Smooth muscle cell (in vitro differentiated cells): ENCODE measurements around the gene IL13. TPM values are rescaled to one million over a fixed set of nuclear protein-coding genes. Genes with fewer than 3 reads are reported as not detected.

ENCODE experiments used
- DNase-seq: peaks from one replicate; lab custom pipeline; 2025; ENCODE audit not compliant: unreplicated experiment; lab: John Stamatoyannopoulos, UW
- H2AFZ ChIP-seq: fragments of 200-600 bp; sonication (generic); 2 replicates; pipeline ENCODE4 v1.6.0; 2016; ENCODE audit warnings: antibody characterized with exemption, low read depth, mild to moderate bottlenecking
- H3F3A ChIP-seq: fragments of 200-600 bp; sonication (generic); 2 replicates; pipeline ENCODE4 v1.6.0; 2017; ENCODE audit warnings: antibody characterized with exemption, low read depth
- H3K27ac ChIP-seq: fragments of 200-600 bp; sonication (generic); 2 replicates; pipeline ENCODE4 v1.5.1; 2016; ENCODE audit warnings: low read depth, mild to moderate bottlenecking
- H3K27me3 ChIP-seq: fragments of 200-600 bp; sonication (generic); 2 replicates; pipeline ENCODE4 v1.6.1; 2016; ENCODE audit warnings: low read depth, mild to moderate bottlenecking
- H3K36me3 ChIP-seq: fragments of 200-600 bp; sonication (generic); 2 replicates; pipeline ENCODE4 v1.5.1; 2016; ENCODE audit warnings: low read depth
- H3K4me1 ChIP-seq: fragments of 200-600 bp; sonication (generic); 2 replicates; pipeline ENCODE4 v1.5.1; 2016; ENCODE audit warnings: low read depth
- H3K4me2 ChIP-seq: fragments of 200-600 bp; sonication (generic); 2 replicates; pipeline ENCODE4 v1.6.0; 2016; ENCODE audit warnings: mild to moderate bottlenecking
- H3K4me3 ChIP-seq: fragments of 200-600 bp; sonication (generic); 2 replicates; pipeline ENCODE4 v1.5.1; 2016; ENCODE audit warnings: mild to moderate bottlenecking
- H3K79me2 ChIP-seq: fragments of 200-600 bp; sonication (generic); 2 replicates; pipeline ENCODE4 v1.6.0; 2016; ENCODE audit warnings: low read depth, mild to moderate bottlenecking
- H3K9ac ChIP-seq: fragments of 200-600 bp; sonication (generic); 2 replicates; pipeline ENCODE4 v1.6.0; 2016; ENCODE audit warnings: low read depth
- H3K9me3 ChIP-seq: fragments of 200-600 bp; sonication (generic); replicated peaks from 2 replicates; pipeline ENCODE4 v1.5.1; 2016; ENCODE audit warnings: low read depth
- H4K20me1 ChIP-seq: fragments of 200-600 bp; sonication (generic); 2 replicates; pipeline ENCODE4 v1.6.0; 2016; ENCODE audit warnings: low read depth
- CTCF ChIP-seq: fragments of 200-600 bp; sonication (generic); IDR thresholded peaks from 2 replicates; pipeline ENCODE4 v1.5.1; 2017; ENCODE audit warnings: borderline replicate concordance, mild to moderate bottlenecking, antibody characterized with exemption; ENCODE audit not compliant: insufficient read depth, poor library complexity, severe bottlenecking
- WGBS: methylation state at CpG from one replicate; pipeline ENCODE4 v1.1.7; 2016; ENCODE audit warnings: low lambda C conversion rate; 5-methylcytosine and 5-hydroxymethylcytosine counted together
- polyA plus RNA-seq: library from polyadenylated mRNA; unstranded; fragments of >200 nt; fragmentation: Nextera tagmentation; extraction: Ambion mirVana; gene quantifications from 2 replicates; pipeline ENCODE4 v1.2.1, GENCODE V29; 2016
- total RNA-seq: library from RNA; depleted of rRNA; stranded (reverse); fragments of >200 nt; gene quantifications from 2 replicates; pipeline ENCODE4 v1.2.3, GENCODE V29; 2014

The IL13 gene
- total and polyA plus RNA-seq, 2 experiments from 2014 or later: 0.18 TPM; not detected in 1

DNA sequence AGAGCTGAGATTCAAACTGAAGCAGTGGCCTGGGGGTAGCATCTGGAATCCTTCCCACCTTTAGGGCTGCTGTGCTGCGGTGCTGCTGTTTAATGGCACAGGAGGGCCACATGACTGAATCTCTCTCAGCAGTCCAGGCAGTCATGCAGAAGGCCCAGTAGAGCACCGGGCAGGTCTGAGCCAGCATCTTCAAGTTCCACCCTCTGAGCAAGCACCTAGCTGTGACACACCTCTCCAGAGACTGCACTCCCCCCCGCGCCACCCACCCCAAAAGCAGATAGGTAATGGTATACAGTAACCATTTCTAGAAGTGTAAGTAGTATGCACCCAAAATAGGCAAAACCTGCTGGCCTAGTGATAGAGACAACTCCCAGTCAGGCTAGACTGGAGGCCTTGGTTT, 24.0 kb downstream of the IL13 start:
- Histone ChIP-seq H3K27me3 (no peaks in the 10 kb centered on the region), H3K27ac (no peak overlapping the region), H3K4me2 (no peak overlapping the region), H3K9me3 (no peaks in the 10 kb centered on the region), H4K20me1 (no peaks in the 10 kb centered on the region), H2AFZ (no peak overlapping the region), H3K4me3 (no peak overlapping the region), H3K9ac (no peak overlapping the region), H3K4me1 (no peaks in the 10 kb centered on the region), H3K79me2 (no peaks in the 10 kb centered on the region), H3F3A (no peaks in the 10 kb centered on the region), H3K36me3 (no peaks in the 10 kb centered on the region)
- WGBS: 95% methylated on average over 4 of the region's 4 CpGs
- TF ChIP-seq CTCF: no peak
- no peak for DNase-seq

DNA sequence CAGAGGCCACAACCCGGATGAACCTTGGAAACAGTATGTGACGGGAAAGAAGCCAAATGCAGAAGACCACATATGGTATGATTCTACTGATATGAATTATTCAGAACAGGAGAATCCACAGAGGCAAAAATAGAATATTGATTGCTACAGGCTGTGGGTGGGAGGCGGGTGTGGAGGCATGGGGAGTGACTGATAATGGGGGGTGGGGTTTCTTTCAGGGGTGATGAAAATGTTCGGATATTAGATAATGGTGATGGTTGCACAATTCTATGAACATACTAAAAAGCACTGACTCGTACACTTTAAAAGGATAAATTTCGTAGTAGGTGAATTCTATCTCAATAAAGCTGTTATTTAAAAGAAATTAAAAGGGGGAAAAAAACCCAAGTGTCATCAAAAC, 26.5 kb downstream of the IL13 start:
- no peaks in the 10 kb centered on the region for H3K9me3 ChIP-seq
- DNase-seq: no peak
- H3K27me3 ChIP-seq: no peaks in the 10 kb centered on the region
- no peak overlapping the region for H3K4me2 ChIP-seq
- TF ChIP-seq CTCF: no peak
- no peak overlapping the region for H3K9ac ChIP-seq
- H4K20me1 ChIP-seq: no peaks in the 10 kb centered on the region
- H3K27ac ChIP-seq: no peak overlapping the region
- no peak overlapping the region for H3K4me3 ChIP-seq
- no peaks in the 10 kb centered on the region for H3K79me2 ChIP-seq
- no peaks in the 10 kb centered on the region for H3K36me3 ChIP-seq
- H2AFZ ChIP-seq: no peak overlapping the region
- H3K4me1 ChIP-seq: no peaks in the 10 kb centered on the region
- WGBS: 92% methylated on average over 6 of the region's 6 CpGs
- H3F3A ChIP-seq: no peaks in the 10 kb centered on the region

DNA sequence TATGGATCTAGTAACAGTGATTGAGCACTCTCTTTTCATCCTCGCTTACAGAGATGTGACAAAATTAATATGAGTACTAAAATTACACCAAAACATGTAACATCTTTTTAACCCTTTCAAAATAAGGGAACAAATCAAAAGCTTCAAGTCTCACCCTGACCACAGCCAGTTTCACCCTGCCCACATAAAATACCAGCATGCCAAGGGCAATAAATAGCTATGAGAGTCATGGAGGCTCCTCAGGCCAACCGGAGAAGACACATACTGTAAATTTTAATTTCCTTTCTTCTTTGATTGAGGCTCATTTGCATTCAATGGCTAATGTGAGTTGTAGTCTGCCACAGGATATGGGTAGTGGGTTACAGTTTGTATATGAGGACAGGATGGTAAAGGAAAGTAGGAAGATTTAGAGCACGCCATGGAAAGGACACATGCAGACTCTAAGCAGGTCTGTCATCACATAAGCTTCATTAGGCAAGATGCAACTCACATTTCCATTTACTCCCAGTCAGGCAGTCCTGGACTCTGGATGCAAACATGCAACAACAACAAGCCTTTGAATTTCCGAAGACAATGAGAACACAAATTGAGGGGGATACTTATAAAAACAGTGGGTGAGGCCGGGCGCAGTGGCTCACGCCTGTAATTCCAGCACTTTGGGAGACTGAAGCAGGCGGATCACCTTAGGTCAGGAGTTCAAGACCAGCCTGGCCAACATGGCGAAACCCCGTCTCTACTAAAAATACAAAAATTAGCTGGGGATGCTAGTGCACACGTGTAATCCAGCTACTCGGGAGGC, 27.1 kb downstream of the IL13 start:
- Histone ChIP-seq H3K27ac (no peak overlapping the region), H3K79me2 (no peaks in the 10 kb centered on the region), H3K4me2 (no peak overlapping the region), H3K9me3 (no peaks in the 10 kb centered on the region), H4K20me1 (no peaks in the 10 kb centered on the region), H3K4me1 (no peaks in the 10 kb centered on the region), H3K9ac (no peak overlapping the region), H3K4me3 (no peak overlapping the region), H3F3A (no peaks in the 10 kb centered on the region), H2AFZ (no peak overlapping the region), H3K36me3 (no peaks in the 10 kb centered on the region), H3K27me3 (no peaks in the 10 kb centered on the region)
- WGBS: 94% methylated on average over 12 of the region's 12 CpGs
- no peak for TF ChIP-seq CTCF
- DNase-seq: no peak

- no peak for DNase-seq
- 91% methylated on average over 3 of the region's 3 CpGs for WGBS
- no peaks in the 10 kb centered on the region for H3K4me1 ChIP-seq
- H4K20me1 ChIP-seq: no peaks in the 10 kb centered on the region
- H3K4me2 ChIP-seq: no peak overlapping the region
- H3F3A ChIP-seq: no peaks in the 10 kb centered on the region
- H3K9me3 ChIP-seq: no peaks in the 10 kb centered on the region
- H3K27me3 ChIP-seq: no peaks in the 10 kb centered on the region
- H3K4me3 ChIP-seq: no peak overlapping the region
- no peak overlapping the region for H3K27ac ChIP-seq
- H3K79me2 ChIP-seq: no peaks in the 10 kb centered on the region
- H3K36me3 ChIP-seq: no peaks in the 10 kb centered on the region
- no peak overlapping the region for H3K9ac ChIP-seq
- no peak for TF ChIP-seq CTCF
- no peak overlapping the region for H2AFZ ChIP-seq
Observed at GRCh38 chr5:132686193-132686592, 28.2 kb downstream of the IL13 start.
